Measurements from ENCODE around the gene PSPC1. TPM values are rescaled to one million over a fixed set of nuclear protein-coding genes. Genes with fewer than 3 reads are reported as not detected.

Gene PSPC1
- total RNA-seq, 1 donor from 2014 or later, result 59.5 TPM

GRCh38 chr13:19680751-19681150 is 102.0 kb downstream of the PSPC1 start:
- Histone ChIP-seq H3K36me3 (ENCODE audit: control insufficient read depth in 3 of 3, insufficient read depth in 3 of 3, low read length in 3 of 3) (peaks cover 0 to 8% (median 0%) of the 10 kb centered on the region in 3 donors), H3K4me3 (ENCODE audit: low read length in 3 of 3) (no peak overlapping the region), H3K27me3 (ENCODE audit: control insufficient read depth in 3 of 3, insufficient read depth in 3 of 3, low read length in 3 of 3) (no peaks in the 10 kb centered on the region), H3K9me3 (ENCODE audit: control insufficient read depth in 3 of 3, low read length in 3 of 3) (no peaks in the 10 kb centered on the region), H3K4me1 (ENCODE audit: control insufficient read depth in 3 of 3, insufficient read depth in 3 of 3, low read length in 3 of 3) (no peaks in the 10 kb centered on the region), H3K27ac (ENCODE audit: low read depth, low read length) (no peak overlapping the region), H3K9ac (ENCODE audit: low read depth in 1 of 3, low read length in 3 of 3) (no peak overlapping the region)

GRCh38 chr13:19676168-19676567 is 106.6 kb downstream of the PSPC1 start:
- Histone ChIP-seq H3K9me3 (ENCODE audit: control insufficient read depth in 3 of 3, low read length in 3 of 3) (no peaks in the 10 kb centered on the region), H3K36me3 (ENCODE audit: control insufficient read depth in 3 of 3, insufficient read depth in 3 of 3, low read length in 3 of 3) (peaks cover 18 to 33% (median 23%) of the 10 kb centered on the region in 3 donors), H3K27me3 (ENCODE audit: control insufficient read depth in 3 of 3, insufficient read depth in 3 of 3, low read length in 3 of 3) (no peaks in the 10 kb centered on the region), H3K4me3 (ENCODE audit: low read length in 3 of 3) (no peak overlapping the region), H3K4me1 (ENCODE audit: control insufficient read depth in 3 of 3, insufficient read depth in 3 of 3, low read length in 3 of 3) (no peaks in the 10 kb centered on the region), H3K9ac (ENCODE audit: low read depth in 1 of 3, low read length in 3 of 3) (no peak overlapping the region), H3K27ac (ENCODE audit: low read depth, low read length) (no peak overlapping the region)

GRCh38 chr13:19674898-19675297 is 107.8 kb downstream of the PSPC1 start:
- H3K27ac ChIP-seq (ENCODE audit: low read depth, low read length), result no peak overlapping the region
- H3K27me3 ChIP-seq (ENCODE audit: control insufficient read depth in 3 of 3, insufficient read depth in 3 of 3, low read length in 3 of 3), result no peaks in the 10 kb centered on the region
- H3K9me3 ChIP-seq (ENCODE audit: control insufficient read depth in 3 of 3, low read length in 3 of 3), result no peaks in the 10 kb centered on the region
- H3K9ac ChIP-seq (ENCODE audit: low read depth in 1 of 3, low read length in 3 of 3), result no peak overlapping the region
- no peak overlapping the region for H3K4me3 ChIP-seq (ENCODE audit: low read length in 3 of 3)
- no peaks in the 10 kb centered on the region for H3K4me1 ChIP-seq (ENCODE audit: control insufficient read depth in 3 of 3, insufficient read depth in 3 of 3, low read length in 3 of 3)
- H3K36me3 ChIP-seq (ENCODE audit: control insufficient read depth in 3 of 3, insufficient read depth in 3 of 3, low read length in 3 of 3), result peaks cover 23 to 43% (median 34%) of the 10 kb centered on the region in 3 donors

- H3K9ac ChIP-seq (ENCODE audit: low read depth in 1 of 3, low read length in 3 of 3), result no peak overlapping the region
- H3K4me1 ChIP-seq (ENCODE audit: control insufficient read depth in 3 of 3, insufficient read depth in 3 of 3, low read length in 3 of 3), result no peaks in the 10 kb centered on the region
- peaks cover 30 to 52% (median 44%) of the 10 kb centered on the region in 3 donors for H3K36me3 ChIP-seq (ENCODE audit: control insufficient read depth in 3 of 3, insufficient read depth in 3 of 3, low read length in 3 of 3)
- H3K27ac ChIP-seq (ENCODE audit: low read depth, low read length), result no peak overlapping the region
- no peaks in the 10 kb centered on the region for H3K9me3 ChIP-seq (ENCODE audit: control insufficient read depth in 3 of 3, low read length in 3 of 3)
- H3K27me3 ChIP-seq (ENCODE audit: control insufficient read depth in 3 of 3, insufficient read depth in 3 of 3, low read length in 3 of 3), result no peaks in the 10 kb centered on the region
- H3K4me3 ChIP-seq (ENCODE audit: low read length in 3 of 3), result no peak overlapping the region
Observed at GRCh38 chr13:19673473-19674430, 109.0 kb downstream of the PSPC1 start.

GRCh38 chr13:19672990-19673389 is 109.8 kb downstream of the PSPC1 start:
- Histone ChIP-seq H3K27me3 (ENCODE audit: control insufficient read depth in 3 of 3, insufficient read depth in 3 of 3, low read length in 3 of 3) (no peaks in the 10 kb centered on the region), H3K9me3 (ENCODE audit: control insufficient read depth in 3 of 3, low read length in 3 of 3) (no peaks in the 10 kb centered on the region), H3K4me3 (ENCODE audit: low read length in 3 of 3) (no peak overlapping the region), H3K4me1 (ENCODE audit: control insufficient read depth in 3 of 3, insufficient read depth in 3 of 3, low read length in 3 of 3) (no peaks in the 10 kb centered on the region), H3K9ac (ENCODE audit: low read depth in 1 of 3, low read length in 3 of 3) (no peak overlapping the region), H3K36me3 (ENCODE audit: control insufficient read depth in 3 of 3, insufficient read depth in 3 of 3, low read length in 3 of 3) (peaks cover 34 to 58% (median 51%) of the 10 kb centered on the region in 3 donors), H3K27ac (ENCODE audit: low read depth, low read length) (no peak overlapping the region)

- peaks cover 54 to 74% (median 71%) of the 10 kb centered on the region in 3 donors for H3K36me3 ChIP-seq (ENCODE audit: control insufficient read depth in 3 of 3, insufficient read depth in 3 of 3, low read length in 3 of 3)
- no peak overlapping the region for H3K9ac ChIP-seq (ENCODE audit: low read depth in 1 of 3, low read length in 3 of 3)
- H3K9me3 ChIP-seq (ENCODE audit: control insufficient read depth in 3 of 3, low read length in 3 of 3), result no peaks in the 10 kb centered on the region
- H3K4me1 ChIP-seq (ENCODE audit: control insufficient read depth in 3 of 3, insufficient read depth in 3 of 3, low read length in 3 of 3), result no peaks in the 10 kb centered on the region
- no peaks in the 10 kb centered on the region for H3K27me3 ChIP-seq (ENCODE audit: control insufficient read depth in 3 of 3, insufficient read depth in 3 of 3, low read length in 3 of 3)
- no peak overlapping the region for H3K4me3 ChIP-seq (ENCODE audit: low read length in 3 of 3)
- no peak overlapping the region for H3K27ac ChIP-seq (ENCODE audit: low read depth, low read length)
Observed at GRCh38 chr13:19670147-19670546, 112.6 kb downstream of the PSPC1 start.

- Histone ChIP-seq H3K27me3 (ENCODE audit: control insufficient read depth in 3 of 3, insufficient read depth in 3 of 3, low read length in 3 of 3) (no peaks in the 10 kb centered on the region), H3K9ac (ENCODE audit: low read depth in 1 of 3, low read length in 3 of 3) (no peak overlapping the region), H3K4me3 (ENCODE audit: low read length in 3 of 3) (no peak overlapping the region), H3K27ac (ENCODE audit: low read depth, low read length) (no peak overlapping the region), H3K4me1 (ENCODE audit: control insufficient read depth in 3 of 3, insufficient read depth in 3 of 3, low read length in 3 of 3) (no peaks in the 10 kb centered on the region), H3K36me3 (ENCODE audit: control insufficient read depth in 3 of 3, insufficient read depth in 3 of 3, low read length in 3 of 3) (peaks cover 55 to 81% (median 66%) of the 10 kb centered on the region in 3 donors), H3K9me3 (ENCODE audit: control insufficient read depth in 3 of 3, low read length in 3 of 3) (no peaks in the 10 kb centered on the region)
Observed at GRCh38 chr13:19668778-19669177, 114.0 kb downstream of the PSPC1 start.

GRCh38 chr13:19665427-19665859 is 117.3 kb downstream of the PSPC1 start:
- peaks cover 65 to 76% (median 75%) of the 10 kb centered on the region in 3 donors for H3K36me3 ChIP-seq (ENCODE audit: control insufficient read depth in 3 of 3, insufficient read depth in 3 of 3, low read length in 3 of 3)
- no peak overlapping the region for H3K9ac ChIP-seq (ENCODE audit: low read depth in 1 of 3, low read length in 3 of 3)
- no peaks in the 10 kb centered on the region for H3K27me3 ChIP-seq (ENCODE audit: control insufficient read depth in 3 of 3, insufficient read depth in 3 of 3, low read length in 3 of 3)
- H3K4me1 ChIP-seq (ENCODE audit: control insufficient read depth in 3 of 3, insufficient read depth in 3 of 3, low read length in 3 of 3), result no peaks in the 10 kb centered on the region
- no peak overlapping the region for H3K27ac ChIP-seq (ENCODE audit: low read depth, low read length)
- H3K9me3 ChIP-seq (ENCODE audit: control insufficient read depth in 3 of 3, low read length in 3 of 3), result no peaks in the 10 kb centered on the region
- H3K4me3 ChIP-seq (ENCODE audit: low read length in 3 of 3), result no peak overlapping the region

GRCh38 chr13:19664481-19665230 is 118.1 kb downstream of the PSPC1 start:
- H3K4me1 ChIP-seq (ENCODE audit: control insufficient read depth in 3 of 3, insufficient read depth in 3 of 3, low read length in 3 of 3), result no peaks in the 10 kb centered on the region
- H3K36me3 ChIP-seq (ENCODE audit: control insufficient read depth in 3 of 3, insufficient read depth in 3 of 3, low read length in 3 of 3), result peaks cover 60 to 70% (median 68%) of the 10 kb centered on the region in 3 donors
- no peaks in the 10 kb centered on the region for H3K9me3 ChIP-seq (ENCODE audit: control insufficient read depth in 3 of 3, low read length in 3 of 3)
- H3K9ac ChIP-seq (ENCODE audit: low read depth in 1 of 3, low read length in 3 of 3), result no peak overlapping the region
- H3K4me3 ChIP-seq (ENCODE audit: low read length in 3 of 3), result no peak overlapping the region
- no peaks in the 10 kb centered on the region for H3K27me3 ChIP-seq (ENCODE audit: control insufficient read depth in 3 of 3, insufficient read depth in 3 of 3, low read length in 3 of 3)
- H3K27ac ChIP-seq (ENCODE audit: low read depth, low read length), result no peak overlapping the region
